NB4 (cell line): ENCODE results near the gene SLC25A14.
A peak's percentile ranks its signal among the peaks of the same experiment; 100 is the strongest.
"Not testable (repeated sequence)": the region's sequence is repeated elsewhere in the genome, so short reads cannot be mapped to it uniquely, and the experiment has no call there.

Experiments used
- DNase-seq: peaks from one replicate; pipeline ENCODE4 v3.0.0; 2010; ENCODE audit warnings: low read depth
- H3K4me3 ChIP-seq: one replicate; pipeline ENCODE4 v1.5.1; 2011; ENCODE audit warnings: mild to moderate bottlenecking, low read depth, low read length, moderate library complexity
- MYC ChIP-seq: IDR thresholded peaks from 2 replicates; pipeline ENCODE4 v1.6.1; 2011; ENCODE audit warnings: low read depth, low read length
- POLR2A ChIP-seq: IDR thresholded peaks from 2 replicates; pipeline ENCODE4 v1.6.1; 2011; ENCODE audit warnings: mild to moderate bottlenecking; ENCODE audit not compliant: insufficient read length; ENCODE audit errors: extremely low read depth
- TF ChIP-seq, protein P1 (sequence below): IDR thresholded peaks from one replicate; pipeline ENCODE4 v1.5.1; 2012; ENCODE audit warnings: low read depth, low read length
- TF ChIP-seq, protein P2 (sequence below): IDR thresholded peaks from 2 replicates; pipeline ENCODE4 v1.6.1; 2011; ENCODE audit warnings: low read depth, low read length

SLC25A14 gene

DNA sequence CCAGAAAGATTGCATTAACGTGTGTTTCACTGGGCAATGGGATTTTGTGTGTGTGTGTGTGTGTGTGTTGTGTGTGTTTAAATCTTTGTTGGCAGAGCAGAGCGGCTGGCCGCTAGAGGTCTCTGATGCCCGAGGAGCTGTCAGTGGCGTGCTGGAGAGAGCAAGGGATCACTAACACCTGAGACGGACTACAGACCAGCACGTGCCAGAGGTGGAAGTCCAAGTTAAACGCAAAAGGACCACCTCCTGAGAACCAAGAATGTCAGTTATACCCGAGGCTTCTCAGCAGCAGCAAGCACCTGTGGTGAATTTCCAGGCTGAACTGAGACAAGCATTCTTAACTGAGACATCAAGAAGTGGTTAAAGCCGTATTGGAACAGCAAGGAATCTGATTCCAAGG is 9.0 kb upstream of the SLC25A14 start:
- no peak overlapping the region for H3K4me3 ChIP-seq
- peak; percentile 63 for DNase-seq
- TF ChIP-seq MYC (peak; percentile 38; the same call in 1 of the 2 replicates), POLR2A (no peak)
- TF ChIP-seq, protein P1, sequence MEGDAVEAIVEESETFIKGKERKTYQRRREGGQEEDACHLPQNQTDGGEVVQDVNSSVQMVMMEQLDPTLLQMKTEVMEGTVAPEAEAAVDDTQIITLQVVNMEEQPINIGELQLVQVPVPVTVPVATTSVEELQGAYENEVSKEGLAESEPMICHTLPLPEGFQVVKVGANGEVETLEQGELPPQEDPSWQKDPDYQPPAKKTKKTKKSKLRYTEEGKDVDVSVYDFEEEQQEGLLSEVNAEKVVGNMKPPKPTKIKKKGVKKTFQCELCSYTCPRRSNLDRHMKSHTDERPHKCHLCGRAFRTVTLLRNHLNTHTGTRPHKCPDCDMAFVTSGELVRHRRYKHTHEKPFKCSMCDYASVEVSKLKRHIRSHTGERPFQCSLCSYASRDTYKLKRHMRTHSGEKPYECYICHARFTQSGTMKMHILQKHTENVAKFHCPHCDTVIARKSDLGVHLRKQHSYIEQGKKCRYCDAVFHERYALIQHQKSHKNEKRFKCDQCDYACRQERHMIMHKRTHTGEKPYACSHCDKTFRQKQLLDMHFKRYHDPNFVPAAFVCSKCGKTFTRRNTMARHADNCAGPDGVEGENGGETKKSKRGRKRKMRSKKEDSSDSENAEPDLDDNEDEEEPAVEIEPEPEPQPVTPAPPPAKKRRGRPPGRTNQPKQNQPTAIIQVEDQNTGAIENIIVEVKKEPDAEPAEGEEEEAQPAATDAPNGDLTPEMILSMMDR: peak; percentile 40
- TF ChIP-seq, protein P2, sequence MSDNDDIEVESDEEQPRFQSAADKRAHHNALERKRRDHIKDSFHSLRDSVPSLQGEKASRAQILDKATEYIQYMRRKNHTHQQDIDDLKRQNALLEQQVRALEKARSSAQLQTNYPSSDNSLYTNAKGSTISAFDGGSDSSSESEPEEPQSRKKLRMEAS: peak; percentile 75; the same call in 1 of the 2 replicates

DNA sequence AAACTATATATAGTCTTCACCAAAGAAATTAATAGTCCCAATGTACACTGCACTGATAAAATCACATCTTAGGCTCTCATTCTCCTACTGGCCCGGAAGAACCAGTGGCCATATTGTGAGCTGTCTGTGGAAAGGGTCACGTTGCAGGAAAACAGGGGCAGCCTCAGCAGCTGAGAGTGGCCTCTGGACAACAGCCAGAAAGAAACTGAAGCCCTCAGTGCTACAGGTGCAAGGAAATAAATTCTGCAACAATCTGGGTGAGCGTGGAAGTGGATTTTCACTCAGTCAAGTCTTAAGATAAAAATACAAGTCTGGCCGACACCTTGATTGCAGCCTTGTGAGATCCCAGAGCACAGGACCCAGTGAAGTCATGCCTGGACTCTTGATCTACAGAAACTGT is 3.2 kb upstream of the SLC25A14 start:
- TF ChIP-seq POLR2A (no peak), MYC (no peak)
- TF ChIP-seq, protein P2: no peak
- TF ChIP-seq, protein P1: no peak
- DNase-seq: no peak
- H3K4me3 ChIP-seq: no peak overlapping the region

DNA sequence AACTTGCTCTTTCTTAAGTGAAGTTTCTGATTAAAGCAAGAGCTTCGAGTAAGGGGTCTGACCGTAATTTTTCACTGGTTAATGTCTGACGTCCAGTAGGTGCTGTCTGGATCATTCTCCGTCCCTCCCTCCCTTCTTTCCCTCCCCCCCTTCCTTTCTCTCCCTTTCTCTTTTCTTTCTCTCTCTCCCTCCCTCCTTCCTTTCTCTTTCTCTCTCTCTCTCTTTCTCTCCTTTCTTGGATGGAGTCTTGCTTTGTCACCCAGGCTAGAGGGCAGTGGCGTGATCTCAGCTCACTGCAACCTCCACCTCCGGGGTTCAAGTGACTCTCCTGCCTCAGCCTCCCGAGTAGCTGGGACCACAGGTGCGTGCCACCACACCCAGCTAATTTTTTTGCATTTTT is 850 bp upstream of the SLC25A14 start:
- DNase-seq, H3K4me3 ChIP-seq: not testable (repeated sequence)

DNA sequence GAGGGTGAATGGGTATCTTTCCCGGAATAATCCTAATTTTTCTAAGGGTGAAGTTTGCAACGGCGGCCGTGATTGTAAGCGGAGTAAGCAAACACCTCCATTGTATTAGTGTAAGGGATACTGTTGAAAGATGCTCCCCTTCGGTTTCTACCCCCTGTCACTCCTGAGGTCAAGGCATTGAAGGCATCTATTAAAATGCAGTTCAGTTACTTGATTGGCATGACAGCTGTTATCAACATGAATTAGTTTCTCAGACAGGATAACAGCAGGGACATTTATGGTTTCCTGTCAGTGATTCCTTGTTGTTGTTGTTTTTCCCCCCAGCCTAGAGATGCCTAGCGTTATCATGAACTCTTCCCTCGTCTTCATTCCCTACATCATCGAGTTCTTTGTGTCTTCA is 552 bp downstream of the SLC25A14 start:
- peak overlapping the region; percentile 74 for H3K4me3 ChIP-seq
- DNase-seq: no peak
- TF ChIP-seq MYC (no peak), POLR2A (no peak)
- TF ChIP-seq, protein P2: no peak
- TF ChIP-seq, protein P1: no peak

DNA sequence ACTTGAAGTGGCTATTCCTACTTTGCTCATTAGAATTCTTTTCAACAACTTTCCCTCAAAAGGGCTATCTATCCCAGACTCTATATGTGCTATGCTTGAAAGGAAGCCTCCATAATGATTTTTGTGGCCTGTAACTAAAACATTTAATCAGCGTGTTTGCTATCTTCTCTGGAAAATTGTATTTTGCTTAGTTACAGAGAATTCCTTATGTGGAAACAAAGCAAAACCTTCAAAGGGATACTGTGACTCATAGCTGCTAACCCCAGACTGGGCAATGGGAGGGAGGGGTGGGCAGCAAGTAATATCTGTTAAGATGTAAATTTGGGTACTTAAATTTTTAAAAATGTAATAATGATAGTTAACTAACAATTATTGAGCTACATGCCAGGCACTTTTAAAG is 3.7 kb downstream of the SLC25A14 start:
- TF ChIP-seq, protein P1: no peak
- TF ChIP-seq MYC: no peak
- TF ChIP-seq POLR2A: no peak
- TF ChIP-seq, protein P2: no peak
- H3K4me3 ChIP-seq: no peak overlapping the region
- DNase-seq: no peak

DNA sequence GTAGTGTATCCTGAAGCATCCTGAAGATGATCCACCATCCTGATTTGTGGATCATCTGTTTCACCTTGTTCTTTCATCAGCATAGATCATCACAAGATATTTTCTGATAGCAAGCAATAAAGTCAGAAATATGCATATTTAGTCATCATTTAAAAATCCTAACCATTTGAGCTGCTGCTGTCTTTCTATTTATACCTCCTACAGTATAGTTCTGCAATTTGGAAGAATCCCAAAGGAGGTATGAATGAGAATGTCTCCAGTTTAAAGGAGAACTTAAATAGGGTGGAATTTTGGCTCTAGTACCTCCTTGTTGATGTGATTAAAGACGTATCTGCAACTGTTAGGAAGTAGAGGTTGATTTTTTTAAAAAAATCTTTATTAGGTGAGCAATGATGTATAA is 7.6 kb downstream of the SLC25A14 start:
- no peak for DNase-seq
- TF ChIP-seq, protein P1: no peak
- TF ChIP-seq POLR2A (no peak), MYC (no peak)
- TF ChIP-seq, protein P2: no peak
- no peak overlapping the region for H3K4me3 ChIP-seq
